ENCODE results near the gene IFITM5.

DNA sequence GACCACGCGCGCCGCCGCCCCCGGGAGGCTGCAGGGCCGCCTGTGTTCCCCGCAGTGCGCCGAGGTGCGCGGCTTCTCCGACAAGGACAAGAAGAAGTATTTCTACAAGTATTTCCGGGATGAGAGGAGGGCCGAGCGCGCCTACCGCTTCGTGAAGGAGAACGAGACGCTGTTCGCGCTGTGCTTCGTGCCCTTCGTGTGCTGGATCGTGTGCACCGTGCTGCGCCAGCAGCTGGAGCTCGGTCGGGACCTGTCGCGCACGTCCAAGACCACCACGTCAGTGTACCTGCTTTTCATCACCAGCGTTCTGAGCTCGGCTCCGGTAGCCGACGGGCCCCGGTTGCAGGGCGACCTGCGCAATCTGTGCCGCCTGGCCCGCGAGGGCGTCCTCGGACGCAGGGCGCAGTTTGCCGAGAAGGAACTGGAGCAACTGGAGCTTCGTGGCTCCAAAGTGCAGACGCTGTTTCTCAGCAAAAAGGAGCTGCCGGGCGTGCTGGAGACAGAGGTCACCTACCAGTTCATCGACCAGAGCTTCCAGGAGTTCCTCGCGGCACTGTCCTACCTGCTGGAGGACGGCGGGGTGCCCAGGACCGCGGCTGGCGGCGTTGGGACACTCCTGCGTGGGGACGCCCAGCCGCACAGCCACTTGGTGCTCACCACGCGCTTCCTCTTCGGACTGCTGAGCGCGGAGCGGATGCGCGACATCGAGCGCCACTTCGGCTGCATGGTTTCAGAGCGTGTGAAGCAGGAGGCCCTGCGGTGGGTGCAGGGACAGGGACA is 18.4 kb downstream of the IFITM5 start:
- TF ChIP-seq POLR2A (IDR thresholded peaks at IDR 0.05), result no peak
- TF ChIP-seq, protein P1, sequence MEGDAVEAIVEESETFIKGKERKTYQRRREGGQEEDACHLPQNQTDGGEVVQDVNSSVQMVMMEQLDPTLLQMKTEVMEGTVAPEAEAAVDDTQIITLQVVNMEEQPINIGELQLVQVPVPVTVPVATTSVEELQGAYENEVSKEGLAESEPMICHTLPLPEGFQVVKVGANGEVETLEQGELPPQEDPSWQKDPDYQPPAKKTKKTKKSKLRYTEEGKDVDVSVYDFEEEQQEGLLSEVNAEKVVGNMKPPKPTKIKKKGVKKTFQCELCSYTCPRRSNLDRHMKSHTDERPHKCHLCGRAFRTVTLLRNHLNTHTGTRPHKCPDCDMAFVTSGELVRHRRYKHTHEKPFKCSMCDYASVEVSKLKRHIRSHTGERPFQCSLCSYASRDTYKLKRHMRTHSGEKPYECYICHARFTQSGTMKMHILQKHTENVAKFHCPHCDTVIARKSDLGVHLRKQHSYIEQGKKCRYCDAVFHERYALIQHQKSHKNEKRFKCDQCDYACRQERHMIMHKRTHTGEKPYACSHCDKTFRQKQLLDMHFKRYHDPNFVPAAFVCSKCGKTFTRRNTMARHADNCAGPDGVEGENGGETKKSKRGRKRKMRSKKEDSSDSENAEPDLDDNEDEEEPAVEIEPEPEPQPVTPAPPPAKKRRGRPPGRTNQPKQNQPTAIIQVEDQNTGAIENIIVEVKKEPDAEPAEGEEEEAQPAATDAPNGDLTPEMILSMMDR (IDR thresholded peaks at IDR 0.05), result no peak
- no peak for TF ChIP-seq POLR2AphosphoS5 (IDR thresholded peaks at IDR 0.05)

Measured in prostate gland (tissue), 2 donors.